ENCODE data around the gene USB1. TPM values are rescaled to one million over a fixed set of nuclear protein-coding genes. Genes with fewer than 3 reads are reported as not detected.

USB1 gene
- total and polyA plus RNA-seq, 2 experiments from 2014 or later: 79.6 to 118 TPM

- H3K27me3 ChIP-seq (ENCODE audit: insufficient read depth): peaks cover 5% of the 10 kb centered on the region; the same call in 1 of the 2 replicates
- peaks cover 12% of the 10 kb centered on the region for H3K27me3 Mint-ChIP-seq (ENCODE audit: insufficient read depth, low read depth, poor library complexity)
- no peaks in the 10 kb centered on the region for H3K9me2 ChIP-seq (ENCODE audit: insufficient read depth)
- peaks cover 53% of the 10 kb centered on the region for H3K4me1 Mint-ChIP-seq
- peaks cover 7% of the 10 kb centered on the region; the same call in 1 of the 2 replicates for H3F3A ChIP-seq (replicated peaks; ENCODE audit: low read depth)
- H3K4me1 ChIP-seq (ENCODE audit: insufficient read depth): peaks cover 45% of the 10 kb centered on the region
- H3K4me2 ChIP-seq: peak overlapping the region; percentile 94
- H2AFZ ChIP-seq: no peak overlapping the region
- H3K36me3 ChIP-seq (ENCODE audit: insufficient read depth): no peaks in the 10 kb centered on the region; the same call in 1 of the 2 replicates
- peak; percentile 74 for TF ChIP-seq JUNB (IDR thresholded peaks at IDR 0.05; ENCODE audit: unreplicated experiment)
- TF ChIP-seq EZH2 (IDR thresholded peaks at IDR 0.05; ENCODE audit: low read depth, unreplicated experiment): no peak
- no peaks in the 10 kb centered on the region for H3K9me3 Mint-ChIP-seq
- no peak overlapping the region for H3K27ac ChIP-seq (ENCODE audit: low read depth)
- H3K4me3 Mint-ChIP-seq: peak overlapping the region; percentile 76
- H3K27ac Mint-ChIP-seq: no peak overlapping the region
- H3K4me3 ChIP-seq: peak overlapping the region; percentile 96
- peak; percentile 64 for DNase-seq (ENCODE audit: low spot score)
- H3K79me2 ChIP-seq (replicated peaks; ENCODE audit: insufficient read depth): peaks cover 39% of the 10 kb centered on the region
- peaks cover 9% of the 10 kb centered on the region; the same call in 2 of the 3 replicates for H3K36me3 Mint-ChIP-seq (ENCODE audit: low read depth)
- peak; percentile 6 for ATAC-seq
- peaks cover 2% of the 10 kb centered on the region; the same call in 1 of the 2 replicates for H4K20me1 ChIP-seq (replicated peaks; ENCODE audit: insufficient read depth)
Measured at GRCh38 chr16:58026139-58026704, 25.0 kb downstream of the USB1 start.

DNA sequence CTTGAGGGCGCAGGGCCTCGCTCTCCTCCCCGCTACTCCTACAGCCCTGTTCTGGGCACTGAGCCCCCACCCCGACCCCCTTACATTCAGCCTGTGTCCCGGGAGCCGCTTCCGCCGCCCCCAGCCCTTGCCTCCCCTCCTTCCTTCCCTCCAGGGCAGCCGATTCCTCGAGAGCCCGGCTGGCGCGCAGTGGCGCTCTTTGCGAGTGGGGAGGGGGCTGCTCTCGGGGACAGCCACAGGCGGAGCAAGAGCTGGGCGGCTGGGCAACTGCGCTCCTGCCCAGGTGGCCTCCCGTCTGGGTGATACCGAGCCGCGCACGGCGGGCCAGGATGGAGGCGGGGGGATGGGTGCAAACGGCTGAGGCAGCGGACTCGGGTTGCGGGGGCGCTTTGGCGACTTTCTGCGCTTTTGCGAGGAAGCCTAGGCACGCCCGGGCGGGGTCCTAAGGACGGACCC is 25.5 kb downstream of the USB1 start:
- peaks cover 56% of the 10 kb centered on the region for H3K4me1 Mint-ChIP-seq
- peak; percentile 52 for DNase-seq (ENCODE audit: low spot score)
- peaks cover 9% of the 10 kb centered on the region; the same call in 2 of the 3 replicates for H3K36me3 Mint-ChIP-seq (ENCODE audit: low read depth)
- Histone ChIP-seq H3K4me1 (ENCODE audit: insufficient read depth) (peaks cover 45% of the 10 kb centered on the region), H3K4me2 (peak overlapping the region; percentile 94), H3K9me2 (ENCODE audit: insufficient read depth) (no peaks in the 10 kb centered on the region), H4K20me1 (replicated peaks; ENCODE audit: insufficient read depth) (peaks cover 2% of the 10 kb centered on the region; the same call in 1 of the 2 replicates), H3K27me3 (ENCODE audit: insufficient read depth) (peaks cover 5% of the 10 kb centered on the region; the same call in 1 of the 2 replicates), H3F3A (replicated peaks; ENCODE audit: low read depth) (peaks cover 7% of the 10 kb centered on the region; the same call in 1 of the 2 replicates), H3K27ac (ENCODE audit: low read depth) (no peak overlapping the region), H3K36me3 (ENCODE audit: insufficient read depth) (no peaks in the 10 kb centered on the region; the same call in 1 of the 2 replicates), H2AFZ (no peak overlapping the region), H3K79me2 (replicated peaks; ENCODE audit: insufficient read depth) (peaks cover 39% of the 10 kb centered on the region), H3K4me3 (peak overlapping the region; percentile 96)
- peak; percentile 3 for ATAC-seq
- TF ChIP-seq JUNB (IDR thresholded peaks at IDR 0.05; ENCODE audit: unreplicated experiment) (peak; percentile 18), CTCF (conservative IDR thresholded peaks at IDR 0.05; ENCODE audit: low read depth in 2 of 2) (no peak), ZNF114 (CRISPR knock-in tag; IDR thresholded peaks at IDR 0.05) (no peak), POLR2AphosphoS5 (IDR thresholded peaks at IDR 0.05; ENCODE audit: low read depth) (no peak)
- TF ChIP-seq, protein P1, sequence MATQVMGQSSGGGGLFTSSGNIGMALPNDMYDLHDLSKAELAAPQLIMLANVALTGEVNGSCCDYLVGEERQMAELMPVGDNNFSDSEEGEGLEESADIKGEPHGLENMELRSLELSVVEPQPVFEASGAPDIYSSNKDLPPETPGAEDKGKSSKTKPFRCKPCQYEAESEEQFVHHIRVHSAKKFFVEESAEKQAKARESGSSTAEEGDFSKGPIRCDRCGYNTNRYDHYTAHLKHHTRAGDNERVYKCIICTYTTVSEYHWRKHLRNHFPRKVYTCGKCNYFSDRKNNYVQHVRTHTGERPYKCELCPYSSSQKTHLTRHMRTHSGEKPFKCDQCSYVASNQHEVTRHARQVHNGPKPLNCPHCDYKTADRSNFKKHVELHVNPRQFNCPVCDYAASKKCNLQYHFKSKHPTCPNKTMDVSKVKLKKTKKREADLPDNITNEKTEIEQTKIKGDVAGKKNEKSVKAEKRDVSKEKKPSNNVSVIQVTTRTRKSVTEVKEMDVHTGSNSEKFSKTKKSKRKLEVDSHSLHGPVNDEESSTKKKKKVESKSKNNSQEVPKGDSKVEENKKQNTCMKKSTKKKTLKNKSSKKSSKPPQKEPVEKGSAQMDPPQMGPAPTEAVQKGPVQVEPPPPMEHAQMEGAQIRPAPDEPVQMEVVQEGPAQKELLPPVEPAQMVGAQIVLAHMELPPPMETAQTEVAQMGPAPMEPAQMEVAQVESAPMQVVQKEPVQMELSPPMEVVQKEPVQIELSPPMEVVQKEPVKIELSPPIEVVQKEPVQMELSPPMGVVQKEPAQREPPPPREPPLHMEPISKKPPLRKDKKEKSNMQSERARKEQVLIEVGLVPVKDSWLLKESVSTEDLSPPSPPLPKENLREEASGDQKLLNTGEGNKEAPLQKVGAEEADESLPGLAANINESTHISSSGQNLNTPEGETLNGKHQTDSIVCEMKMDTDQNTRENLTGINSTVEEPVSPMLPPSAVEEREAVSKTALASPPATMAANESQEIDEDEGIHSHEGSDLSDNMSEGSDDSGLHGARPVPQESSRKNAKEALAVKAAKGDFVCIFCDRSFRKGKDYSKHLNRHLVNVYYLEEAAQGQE (IDR thresholded peaks at IDR 0.05; ENCODE audit: unreplicated experiment): no peak
- peak overlapping the region; percentile 76 for H3K4me3 Mint-ChIP-seq
- H3K27me3 Mint-ChIP-seq (ENCODE audit: insufficient read depth, low read depth, poor library complexity): peaks cover 14% of the 10 kb centered on the region
- H3K27ac Mint-ChIP-seq: no peak overlapping the region
- H3K9me3 Mint-ChIP-seq: no peaks in the 10 kb centered on the region

All from GM23338 (cell line).